SKM-1 treated with dmso at 0.1 percent for 144 hours (cell line): Measurements from ENCODE around the gene FOXD2.

Source experiments
- DNase-seq: peaks from one replicate; lab custom pipeline; 2025; ENCODE audit not compliant: unreplicated experiment; lab: John Stamatoyannopoulos, UW

FOXD2 gene

DNA sequence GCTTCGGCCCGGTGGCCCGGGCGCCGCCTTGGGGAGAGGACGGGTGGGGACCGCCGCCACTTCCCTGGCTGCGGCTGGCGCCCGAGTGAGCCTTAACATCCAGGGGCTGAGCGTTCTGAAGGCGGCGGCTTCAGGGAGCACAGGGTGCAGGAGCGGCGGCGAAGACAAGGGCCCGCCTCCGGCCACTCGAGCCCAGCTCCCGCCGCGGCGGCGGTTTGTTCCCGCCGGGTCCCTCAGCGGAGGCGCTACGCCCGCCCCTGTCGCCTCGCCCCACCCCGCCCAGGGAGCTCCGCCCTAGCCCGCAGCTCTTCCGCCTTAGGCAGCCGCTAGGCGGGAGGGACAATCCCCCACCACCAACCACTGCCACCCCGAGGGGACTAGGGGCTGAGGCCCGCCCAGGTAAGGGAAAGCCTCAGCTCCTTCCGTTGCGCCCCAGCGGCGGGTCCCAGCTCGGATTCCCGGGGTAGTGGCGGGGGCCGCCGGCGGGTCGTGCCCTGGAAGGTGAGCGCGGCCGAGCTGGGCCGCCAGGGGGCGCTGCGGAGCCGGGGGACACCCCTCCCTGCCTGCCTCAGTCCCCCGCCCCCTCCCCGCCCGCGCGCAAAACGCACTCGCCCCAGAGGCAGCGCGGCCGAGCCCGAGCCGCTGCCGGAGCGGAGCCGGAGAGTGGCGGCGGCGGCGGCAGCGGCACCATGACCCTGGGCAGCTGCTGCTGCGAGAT lies at the start of gene FOXD2:
FOXD2 (plus strand) TSS at position 598 of the 718 bp plus-strand sequence; CDS start at position 690, 92 bp downstream.
- peak; percentile 79 for DNase-seq

DNA sequence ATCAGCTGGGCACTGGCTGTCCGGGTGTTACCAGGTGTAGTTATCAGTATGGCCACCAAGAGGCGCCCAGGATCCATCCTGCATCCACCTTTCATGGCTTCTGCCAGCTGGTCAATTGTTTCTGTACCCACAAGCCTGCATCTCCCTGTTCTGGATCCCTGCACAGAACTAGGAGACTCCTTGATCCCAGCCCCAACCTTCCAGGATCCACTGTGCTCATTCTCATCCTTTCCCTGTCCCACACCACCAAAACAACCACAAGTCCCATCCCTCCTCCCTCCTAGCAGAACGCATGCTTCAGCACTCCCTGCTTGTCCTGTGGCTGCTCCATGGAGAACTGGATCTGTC lies 49.0 kb upstream of the FOXD2 start:
- peak; percentile 42 for DNase-seq

GRCh38 chr1:47389731-47390130 lies 48.1 kb upstream of the FOXD2 start:
- no peak for DNase-seq

DNA sequence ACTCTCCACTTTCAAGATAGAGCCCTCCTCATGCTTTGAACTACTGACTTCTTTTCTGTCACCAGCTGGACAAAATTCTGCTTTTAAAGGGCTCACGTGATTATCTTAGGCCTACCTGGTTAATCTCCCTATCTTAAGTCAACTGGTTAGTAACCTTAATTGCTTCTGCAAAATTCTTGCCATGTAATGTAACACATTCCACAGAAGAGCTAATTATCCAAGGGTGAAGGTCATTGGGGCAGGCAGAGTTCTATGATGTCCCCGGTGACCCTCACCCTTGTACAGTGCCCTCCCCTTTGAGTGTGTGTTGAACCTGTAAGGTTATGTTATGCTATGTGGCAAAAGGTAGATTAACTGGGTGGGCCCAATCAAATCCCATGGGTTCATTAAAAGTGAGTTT lies 47.0 kb upstream of the FOXD2 start:
- no peak for DNase-seq

- DNase-seq = no peak
These were observed 44.7 kb upstream of the FOXD2 start for GRCh38 chr1:47393141-47393540.

GRCh38 chr1:47395433-47395832 lies 42.4 kb upstream of the FOXD2 start:
- no peak for DNase-seq

GRCh38 chr1:47396671-47397196 lies 41.1 kb upstream of the FOXD2 start:
- no peak for DNase-seq

DNA sequence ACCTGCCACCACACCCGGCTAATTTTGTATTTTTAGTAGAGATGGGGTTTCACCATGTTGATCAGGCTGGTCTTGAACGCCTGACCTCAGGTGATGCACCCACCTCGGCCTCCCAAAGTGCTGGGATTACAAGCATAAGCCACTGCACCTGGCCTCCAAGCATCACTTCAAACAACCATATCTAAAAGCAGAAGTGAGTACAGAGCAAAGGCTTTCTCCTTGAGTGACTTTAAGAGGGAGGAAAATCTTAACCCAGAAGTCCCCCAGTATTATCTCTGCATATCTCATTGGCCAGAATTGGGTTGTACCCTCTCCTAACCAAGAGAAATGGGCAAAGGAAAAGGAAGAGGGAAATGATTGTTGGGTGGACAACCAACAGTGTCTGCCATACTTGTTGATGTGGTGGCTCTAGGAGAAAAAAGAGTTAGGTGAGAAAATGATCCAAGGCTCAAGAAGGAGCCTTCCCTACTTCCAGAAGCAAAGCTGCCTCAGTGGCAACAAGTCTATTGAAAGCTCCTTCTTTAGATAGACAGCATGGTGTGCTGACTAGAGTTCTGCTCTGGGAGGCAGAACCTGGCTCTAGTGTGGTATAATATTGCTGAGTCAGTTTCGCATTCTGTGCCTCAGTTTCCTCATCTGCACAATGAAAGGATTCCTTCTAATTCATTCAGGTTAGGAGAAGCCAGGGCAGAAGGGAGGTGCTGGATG lies 38.6 kb upstream of the FOXD2 start:
- DNase-seq = no peak

DNA sequence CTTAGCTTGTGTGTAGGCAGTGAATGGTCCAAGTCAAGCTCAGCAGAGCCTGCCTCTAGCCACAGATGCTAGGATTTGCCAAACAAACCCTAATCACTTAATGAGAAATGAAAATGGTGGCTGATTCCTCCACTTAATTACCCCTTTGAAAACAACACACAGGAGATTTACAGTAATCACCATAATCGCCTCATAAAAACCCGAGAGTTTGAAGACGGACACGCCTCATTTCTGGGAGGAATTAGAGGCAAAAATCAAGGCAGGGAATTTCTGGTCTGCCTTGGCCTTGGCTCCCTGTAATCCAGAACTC lies 38.0 kb upstream of the FOXD2 start:
- no peak for DNase-seq

GRCh38 chr1:47401761-47402160 lies 36.1 kb upstream of the FOXD2 start:
- no peak for DNase-seq

- no peak for DNase-seq
These were observed 35.3 kb upstream of the FOXD2 start for GRCh38 chr1:47402591-47402990.

- no peak for DNase-seq
These were observed 34.4 kb upstream of the FOXD2 start for GRCh38 chr1:47403321-47403910.

- DNase-seq = no peak
These were observed 32.1 kb upstream of the FOXD2 start for GRCh38 chr1:47405697-47406096.

GRCh38 chr1:47406966-47407365 lies 30.9 kb upstream of the FOXD2 start:
- DNase-seq = no peak

- DNase-seq = no peak
These were observed 30.4 kb upstream of the FOXD2 start for GRCh38 chr1:47407481-47407880.

DNA sequence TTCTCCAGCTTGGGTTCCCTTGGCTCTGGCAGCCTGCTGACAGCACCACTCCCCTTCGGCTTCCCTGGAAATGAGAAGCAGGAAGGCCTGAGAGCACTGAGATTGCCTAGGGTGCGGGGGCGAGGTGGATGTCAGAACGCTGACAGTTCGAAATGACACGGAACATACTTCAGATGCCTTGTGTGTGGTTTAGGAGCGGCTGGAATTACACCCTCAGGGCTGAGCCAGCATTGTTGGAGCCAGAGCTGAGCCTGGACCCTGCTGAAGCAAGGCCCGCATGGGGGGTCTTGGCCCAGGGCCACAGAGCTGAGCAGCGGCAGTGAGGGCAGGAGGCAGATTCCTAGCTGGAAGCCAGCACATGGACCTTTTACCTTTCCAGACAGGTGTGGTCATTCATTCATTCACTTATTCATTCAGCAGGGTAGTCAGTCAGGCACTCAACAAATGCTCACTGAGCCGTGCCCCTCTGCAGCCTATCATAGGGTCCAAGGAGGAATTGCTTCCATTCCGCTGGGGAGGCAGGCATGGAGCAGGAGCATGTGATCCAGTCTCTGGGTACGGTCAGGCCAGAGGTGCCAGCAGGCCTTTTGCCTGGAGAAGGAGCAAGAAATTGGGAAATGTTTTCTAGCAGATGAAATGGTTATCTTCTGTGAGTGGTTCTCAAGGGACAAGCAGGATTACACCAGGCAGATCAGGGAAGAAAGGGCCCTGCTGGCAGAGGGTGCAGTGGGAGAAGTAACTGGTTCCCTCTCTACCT lies 28.4 kb upstream of the FOXD2 start:
- DNase-seq = no peak

DNA sequence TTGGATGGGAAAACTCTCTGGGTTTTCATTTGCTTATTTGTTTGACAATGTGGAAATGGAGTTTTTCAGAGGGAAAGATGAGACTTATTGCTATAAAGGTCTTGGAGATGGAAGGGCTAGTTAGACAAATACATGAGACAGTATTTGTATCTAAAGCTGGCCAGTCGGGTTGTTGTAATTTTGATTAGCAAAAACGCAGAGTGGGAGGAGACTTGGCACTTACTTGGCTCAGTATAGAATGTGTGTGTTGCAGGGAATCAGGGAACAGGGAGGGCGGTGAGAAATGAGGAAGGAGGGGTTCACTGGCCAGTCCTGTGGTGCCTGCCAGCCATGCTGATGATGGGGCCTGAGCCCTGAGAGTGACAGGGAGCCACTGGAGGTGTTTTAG lies 27.8 kb upstream of the FOXD2 start:
- no peak for DNase-seq

DNA sequence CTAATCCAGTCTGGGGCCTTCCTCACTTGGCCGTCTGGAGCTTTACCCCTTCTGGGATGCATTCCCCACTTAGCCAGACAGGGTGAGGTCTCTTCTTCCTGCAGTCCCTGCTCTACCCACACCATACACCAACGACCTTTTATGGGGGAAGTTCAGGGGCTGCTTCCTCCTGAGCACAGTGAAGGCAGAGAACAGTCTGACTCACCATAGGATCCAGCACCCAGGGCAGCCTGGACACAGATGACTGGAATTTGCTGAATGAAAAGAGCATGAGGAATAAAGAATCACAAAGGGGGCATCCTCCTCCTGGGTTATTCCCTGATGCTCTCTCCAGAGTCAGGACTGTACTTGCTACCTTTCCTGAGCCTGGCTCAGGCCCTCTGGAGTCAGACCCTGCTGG lies 26.4 kb upstream of the FOXD2 start:
- DNase-seq = peak; percentile 20

DNA sequence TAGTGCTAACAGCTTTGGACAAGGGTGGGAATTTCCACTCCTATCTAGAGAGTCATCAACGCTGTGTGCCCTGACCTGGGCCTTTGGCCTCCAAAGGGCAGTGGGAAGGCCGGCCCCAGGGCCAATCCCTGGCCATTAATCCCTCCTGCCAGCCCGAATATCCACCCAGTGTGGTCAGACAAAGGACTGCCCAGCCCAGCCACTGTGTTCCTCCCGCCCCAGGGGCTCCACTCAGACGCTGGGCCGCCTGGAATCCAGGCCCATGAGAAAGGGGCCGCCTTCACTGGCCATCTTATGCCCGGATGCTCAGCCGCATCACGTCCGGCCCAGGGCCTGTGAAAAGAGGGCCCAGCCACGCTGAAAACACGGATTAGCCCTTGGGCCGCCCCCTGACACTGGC lies 25.4 kb upstream of the FOXD2 start:
- DNase-seq = no peak

GRCh38 chr1:47415728-47416318 lies 22.0 kb upstream of the FOXD2 start, which contains the start of gene FOXE3:
TSS of gene FOXE3 (plus strand) at chr1:47416285. CDS start at chr1:47416316, 31 bp downstream.
- no peak for DNase-seq
